ENCODE measurements around the gene PCNX3.
A peak's percentile ranks its signal among the peaks of the same experiment; 100 is the strongest.
"Not testable (repeated sequence)": the region's sequence is repeated elsewhere in the genome, so short reads cannot be mapped to it uniquely, and the experiment has no call there.

The PCNX3 gene

GRCh38 chr11:65662247-65662798 is 46.7 kb downstream of the PCNX3 start:
- Histone ChIP-seq H3K36me3 (ENCODE audit: control insufficient read depth in 2 of 2, insufficient read depth in 2 of 2, low read length in 2 of 2) (peaks cover 36 to 37% of the 10 kb centered on the region in 2 donors), H3K9ac (ENCODE audit: low read depth in 1 of 2, low read length in 2 of 2) (peak overlapping the region; percentile 95 to 99), H3K4me3 (ENCODE audit: low read length in 2 of 2) (peak overlapping the region; percentile 86 to 95), H3K9me3 (ENCODE audit: control insufficient read depth in 2 of 2, low read length in 2 of 2) (no peaks in the 10 kb centered on the region), H3K4me1 (ENCODE audit: control insufficient read depth in 2 of 2, insufficient read depth in 2 of 2, low read length in 2 of 2) (peaks cover 14 to 17% of the 10 kb centered on the region in 2 donors), H3K27ac (ENCODE audit: low read depth in 2 of 2, low read length in 2 of 2) (peak overlapping the region; percentile 93 to 96), H3K27me3 (ENCODE audit: control insufficient read depth in 2 of 2, insufficient read depth in 2 of 2, low read length in 2 of 2) (no peaks in the 10 kb centered on the region)

DNA sequence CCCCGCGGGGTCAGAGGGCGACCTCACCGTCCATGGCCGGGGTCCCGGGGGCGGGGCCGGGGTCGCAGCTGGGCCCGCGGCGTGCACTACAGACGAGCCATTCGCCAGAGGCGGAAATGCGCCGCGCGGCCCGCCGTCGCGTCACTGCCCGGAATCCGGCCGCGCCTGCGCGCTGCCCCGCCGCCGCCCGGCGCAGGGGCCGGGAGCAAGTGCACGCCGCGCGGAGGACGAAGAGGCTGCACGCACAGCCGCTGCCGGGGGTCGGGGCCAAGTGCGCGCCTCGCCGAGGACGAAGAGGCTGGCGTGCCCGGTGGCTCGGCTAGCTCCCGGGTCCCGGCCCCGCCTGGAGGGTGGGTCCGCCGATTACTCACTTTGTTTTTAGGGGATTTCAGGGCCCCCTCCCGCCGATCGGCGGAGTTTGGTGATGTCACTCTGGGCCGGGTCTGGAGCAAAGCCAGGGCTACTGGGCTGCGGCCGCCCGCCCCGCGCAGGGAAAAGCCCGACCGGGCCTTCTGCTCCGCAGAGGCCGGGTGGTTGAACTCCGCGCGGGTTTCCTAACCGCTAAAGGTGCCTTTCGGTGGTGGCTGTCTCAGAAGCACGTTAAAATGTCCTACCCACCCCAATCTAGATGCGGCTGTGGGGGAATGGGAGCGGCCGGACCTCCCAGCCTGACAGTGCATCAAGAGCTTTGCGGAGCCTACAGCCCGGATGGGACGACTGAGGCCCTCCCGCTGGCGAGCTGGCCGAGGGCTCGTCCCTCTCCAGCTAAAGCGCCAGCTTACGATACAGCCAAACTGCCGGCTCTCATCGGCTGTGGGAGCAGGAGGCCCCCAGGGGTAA is 47.4 kb downstream of the PCNX3 start, which contains the start of gene RELA:
TSS of gene RELA (minus strand) at position 118 of the 840 bp plus-strand sequence. CDS start at position 34, 84 bp downstream.
- Histone ChIP-seq H3K27me3 (ENCODE audit: control insufficient read depth in 2 of 2, insufficient read depth in 2 of 2, low read length in 2 of 2) (no peaks in the 10 kb centered on the region), H3K27ac (ENCODE audit: low read depth in 2 of 2, low read length in 2 of 2) (peak within 1 kb of the TSS; percentile 93 to 96), H3K4me3 (ENCODE audit: low read length in 2 of 2) (peak within 1 kb of the TSS; percentile 86 to 95), H3K9ac (ENCODE audit: low read depth in 1 of 2, low read length in 2 of 2) (peak within 1 kb of the TSS; percentile 95 to 99), H3K4me1 (ENCODE audit: control insufficient read depth in 2 of 2, insufficient read depth in 2 of 2, low read length in 2 of 2) (peaks cover 14 to 17% of the 10 kb centered on the region in 2 donors), H3K36me3 (ENCODE audit: control insufficient read depth in 2 of 2, insufficient read depth in 2 of 2, low read length in 2 of 2) (peaks cover 29 to 30% of the 10 kb centered on the region in 2 donors), H3K9me3 (ENCODE audit: control insufficient read depth in 2 of 2, low read length in 2 of 2) (no peaks in the 10 kb centered on the region)

GRCh38 chr11:65663639-65664200 is 48.1 kb downstream of the PCNX3 start:
- Histone ChIP-seq H3K9ac (ENCODE audit: low read depth in 1 of 2, low read length in 2 of 2) (peak overlapping the region; percentile 79 to 95), H3K36me3 (ENCODE audit: control insufficient read depth in 2 of 2, insufficient read depth in 2 of 2, low read length in 2 of 2) (peaks cover 22 to 23% of the 10 kb centered on the region in 2 donors), H3K27me3 (ENCODE audit: control insufficient read depth in 2 of 2, insufficient read depth in 2 of 2, low read length in 2 of 2) (no peaks in the 10 kb centered on the region), H3K9me3 (ENCODE audit: control insufficient read depth in 2 of 2, low read length in 2 of 2) (no peaks in the 10 kb centered on the region), H3K4me3 (ENCODE audit: low read length in 2 of 2) (peak overlapping the region; percentile 86 to 95), H3K27ac (ENCODE audit: low read depth in 2 of 2, low read length in 2 of 2) (peak overlapping the region; percentile 93 to 96), H3K4me1 (ENCODE audit: control insufficient read depth in 2 of 2, insufficient read depth in 2 of 2, low read length in 2 of 2) (peaks cover 14 to 17% of the 10 kb centered on the region in 2 donors)

- H3K4me3 ChIP-seq (ENCODE audit: low read length in 2 of 2): no peak overlapping the region
- H3K9me3 ChIP-seq (ENCODE audit: control insufficient read depth in 2 of 2, low read length in 2 of 2): no peaks in the 10 kb centered on the region
- no peaks in the 10 kb centered on the region for H3K4me1 ChIP-seq (ENCODE audit: control insufficient read depth in 2 of 2, insufficient read depth in 2 of 2, low read length in 2 of 2)
- no peak overlapping the region for H3K27ac ChIP-seq (ENCODE audit: low read depth in 2 of 2, low read length in 2 of 2)
- H3K9ac ChIP-seq (ENCODE audit: low read depth in 1 of 2, low read length in 2 of 2): no peak overlapping the region
- no peaks in the 10 kb centered on the region for H3K27me3 ChIP-seq (ENCODE audit: control insufficient read depth in 2 of 2, insufficient read depth in 2 of 2, low read length in 2 of 2)
- H3K36me3 ChIP-seq (ENCODE audit: control insufficient read depth in 2 of 2, insufficient read depth in 2 of 2, low read length in 2 of 2): no peaks in the 10 kb centered on the region
Measured at GRCh38 chr11:65672180-65672860, 56.7 kb downstream of the PCNX3 start.

DNA sequence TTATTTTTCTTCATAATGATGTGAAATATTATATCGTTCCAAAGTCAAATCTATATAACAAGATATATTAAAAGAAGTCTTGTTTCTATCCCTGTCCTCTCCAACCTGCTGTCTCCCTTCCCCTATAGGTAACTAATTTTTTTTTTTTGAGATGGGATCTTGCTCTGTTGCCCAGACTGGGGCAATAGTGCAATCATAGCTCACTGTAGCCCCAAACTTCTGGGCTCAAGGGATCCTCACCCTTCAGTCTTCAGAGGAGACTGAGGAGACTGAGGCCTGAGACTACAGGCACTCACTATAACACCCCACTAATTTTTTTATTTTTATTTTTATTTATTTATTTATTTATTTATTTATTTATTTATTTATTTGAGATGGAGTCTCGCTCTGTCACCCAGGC is 57.4 kb downstream of the PCNX3 start:
- H3K4me3 ChIP-seq (ENCODE audit: low read length in 2 of 2): no peak overlapping the region
- H3K27ac ChIP-seq (ENCODE audit: low read depth in 2 of 2, low read length in 2 of 2): no peak overlapping the region
- no peaks in the 10 kb centered on the region for H3K9me3 ChIP-seq (ENCODE audit: control insufficient read depth in 2 of 2, low read length in 2 of 2)
- H3K36me3 ChIP-seq (ENCODE audit: control insufficient read depth in 2 of 2, insufficient read depth in 2 of 2, low read length in 2 of 2): no peaks in the 10 kb centered on the region
- no peaks in the 10 kb centered on the region for H3K27me3 ChIP-seq (ENCODE audit: control insufficient read depth in 2 of 2, insufficient read depth in 2 of 2, low read length in 2 of 2)
- H3K4me1 ChIP-seq (ENCODE audit: control insufficient read depth in 2 of 2, insufficient read depth in 2 of 2, low read length in 2 of 2): no peaks in the 10 kb centered on the region
- H3K9ac ChIP-seq (ENCODE audit: low read depth in 1 of 2, low read length in 2 of 2): no peak overlapping the region

DNA sequence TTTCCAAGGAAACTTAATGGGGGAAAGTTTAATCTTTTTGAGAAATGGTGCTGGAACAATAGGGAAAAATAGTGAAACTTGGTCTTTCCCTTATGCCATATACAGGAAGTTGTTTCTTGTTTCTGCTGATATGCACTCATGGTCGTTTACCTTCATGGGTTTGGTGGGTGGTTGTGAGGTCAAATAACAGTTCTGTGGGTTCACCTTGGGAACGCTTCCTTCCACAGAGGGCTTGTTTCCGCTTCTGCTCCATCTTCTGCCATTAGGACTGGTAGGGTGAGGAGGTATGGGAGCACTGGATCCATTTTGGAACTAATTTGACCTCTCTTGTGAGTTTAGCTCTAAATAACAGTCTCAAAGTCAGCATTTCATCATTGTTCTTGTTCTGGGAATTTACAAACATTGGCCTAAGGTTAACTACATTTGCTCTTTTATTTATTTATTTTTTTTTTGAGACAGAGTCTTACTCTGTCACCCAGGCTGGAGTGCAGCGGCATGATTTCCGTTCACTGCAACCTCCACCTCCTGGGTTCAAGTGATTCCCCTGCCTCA is 64.7 kb downstream of the PCNX3 start:
- Histone ChIP-seq H3K27me3 (ENCODE audit: control insufficient read depth in 2 of 2, insufficient read depth in 2 of 2, low read length in 2 of 2) (no peaks in the 10 kb centered on the region), H3K36me3 (ENCODE audit: control insufficient read depth in 2 of 2, insufficient read depth in 2 of 2, low read length in 2 of 2) (no peaks in the 10 kb centered on the region), H3K9ac (ENCODE audit: low read depth in 1 of 2, low read length in 2 of 2) (no peak overlapping the region), H3K4me3 (ENCODE audit: low read length in 2 of 2) (no peak overlapping the region), H3K9me3 (ENCODE audit: control insufficient read depth in 2 of 2, low read length in 2 of 2) (no peaks in the 10 kb centered on the region), H3K27ac (ENCODE audit: low read depth in 2 of 2, low read length in 2 of 2) (no peak overlapping the region), H3K4me1 (ENCODE audit: control insufficient read depth in 2 of 2, insufficient read depth in 2 of 2, low read length in 2 of 2) (no peaks in the 10 kb centered on the region)

DNA sequence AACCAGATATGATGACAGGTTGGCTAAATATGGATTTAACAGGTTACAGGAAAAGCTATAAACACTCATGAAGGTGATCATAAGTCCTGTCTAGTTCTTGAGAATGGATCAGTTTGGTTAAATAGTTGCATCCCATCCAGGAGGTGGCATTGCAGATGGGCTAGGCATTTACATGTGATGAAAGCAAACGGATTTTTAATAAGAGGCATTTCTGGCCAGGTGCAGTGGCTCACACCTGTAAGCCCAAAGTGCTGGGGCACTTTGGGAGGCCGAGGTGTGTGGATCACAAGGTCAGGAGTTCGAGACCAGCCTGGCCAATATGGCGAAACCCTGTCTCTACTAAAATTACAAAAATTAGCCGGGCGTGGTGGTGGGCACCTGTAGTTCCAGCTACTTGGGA is 67.9 kb downstream of the PCNX3 start:
- not testable (repeated sequence) for H3K4me3 ChIP-seq (ENCODE audit: low read length in 2 of 2); H3K27me3 ChIP-seq (ENCODE audit: control insufficient read depth in 2 of 2, insufficient read depth in 2 of 2, low read length in 2 of 2); H3K4me1 ChIP-seq (ENCODE audit: control insufficient read depth in 2 of 2, insufficient read depth in 2 of 2, low read length in 2 of 2); H3K9me3 ChIP-seq (ENCODE audit: control insufficient read depth in 2 of 2, low read length in 2 of 2); H3K36me3 ChIP-seq (ENCODE audit: control insufficient read depth in 2 of 2, insufficient read depth in 2 of 2, low read length in 2 of 2); H3K27ac ChIP-seq (ENCODE audit: low read depth in 2 of 2, low read length in 2 of 2); H3K9ac ChIP-seq (ENCODE audit: low read depth in 1 of 2, low read length in 2 of 2)

- H3K9me3 ChIP-seq (ENCODE audit: control insufficient read depth in 2 of 2, low read length in 2 of 2): no peaks in the 10 kb centered on the region
- no peaks in the 10 kb centered on the region for H3K4me1 ChIP-seq (ENCODE audit: control insufficient read depth in 2 of 2, insufficient read depth in 2 of 2, low read length in 2 of 2)
- H3K9ac ChIP-seq (ENCODE audit: low read depth in 1 of 2, low read length in 2 of 2): no peak overlapping the region
- H3K27ac ChIP-seq (ENCODE audit: low read depth in 2 of 2, low read length in 2 of 2): no peak overlapping the region
- H3K27me3 ChIP-seq (ENCODE audit: control insufficient read depth in 2 of 2, insufficient read depth in 2 of 2, low read length in 2 of 2): no peaks in the 10 kb centered on the region
- H3K4me3 ChIP-seq (ENCODE audit: low read length in 2 of 2): no peak overlapping the region
- H3K36me3 ChIP-seq (ENCODE audit: control insufficient read depth in 2 of 2, insufficient read depth in 2 of 2, low read length in 2 of 2): no peaks in the 10 kb centered on the region
Measured at GRCh38 chr11:65685981-65686380, 70.4 kb downstream of the PCNX3 start.

Data from mucosa of rectum (tissue), 2 donors.